Retinal pigment epithelial cell (primary cell): ENCODE measurements around the gene DNAAF9.

Experiments
- DNase-seq: peaks from one replicate; pipeline ENCODE4 v3.0.0-alpha.2; 2010; ENCODE audit warnings: low read depth
- H3K4me3 ChIP-seq: 2 replicates; pipeline ENCODE4 v1.5.1; 2011; ENCODE audit warnings: mild to moderate bottlenecking, low read length, control low read depth, moderate library complexity
- CTCF ChIP-seq: conservative IDR thresholded peaks from 2 replicates; pipeline ENCODE4 v1.5.1; 2011; ENCODE audit warnings: low read depth, low read length, control low read depth, inconsistent platforms

The DNAAF9 gene

GRCh38 chr20:3390759-3391425, 16.6 kb downstream of the DNAAF9 start:
- no peak for TF ChIP-seq CTCF
- no peak overlapping the region for H3K4me3 ChIP-seq
- DNase-seq: no peak

- DNase-seq: no peak
Measured at GRCh38 chr20:3383878-3384495, 23.5 kb downstream of the DNAAF9 start.

GRCh38 chr20:3382836-3383235, 24.6 kb downstream of the DNAAF9 start:
- DNase-seq: no peak
- H3K4me3 ChIP-seq: no peak overlapping the region
- TF ChIP-seq CTCF: no peak

More at GRCh38 chr20:3383878-3384495, 23.5 kb downstream of the DNAAF9 start:
- TF ChIP-seq CTCF: no peak
- H3K4me3 ChIP-seq: no peak overlapping the region

- no peak for TF ChIP-seq CTCF
- no peak overlapping the region for H3K4me3 ChIP-seq
- DNase-seq: no peak
Measured at GRCh38 chr20:3380228-3381070, 27.0 kb downstream of the DNAAF9 start.

GRCh38 chr20:3378138-3378537, 29.3 kb downstream of the DNAAF9 start:
- DNase-seq: no peak
- H3K4me3 ChIP-seq: no peak overlapping the region
- no peak for TF ChIP-seq CTCF

- H3K4me3 ChIP-seq: no peak overlapping the region
- TF ChIP-seq CTCF: no peak
- DNase-seq: no peak
Measured at GRCh38 chr20:3377644-3378043, 29.8 kb downstream of the DNAAF9 start.
